Endothelial cell (in vitro differentiated cells): ENCODE data around the gene TGFB3. TPM values are rescaled to one million over a fixed set of nuclear protein-coding genes. Genes with fewer than 3 reads are reported as not detected.
"Not testable (repeated sequence)": the region's sequence is repeated elsewhere in the genome, so short reads cannot be mapped to it uniquely, and the experiment has no call there.

Experiments used
- DNase-seq: peaks from one replicate; pipeline ENCODE4 v3.0.0; 2021; ENCODE audit warnings: low spot score
- H3K27ac Mint-ChIP-seq: one replicate; pipeline ENCODE4 v1.8.0; 2021; ENCODE audit warnings: mixed read lengths, inconsistent platforms; ENCODE audit not compliant: unreplicated experiment
- H3K27me3 Mint-ChIP-seq: one replicate; pipeline ENCODE4 v1.8.0; 2021; ENCODE audit warnings: mild to moderate bottlenecking, moderate library complexity, mixed read lengths, inconsistent platforms; ENCODE audit not compliant: unreplicated experiment
- H3K36me3 Mint-ChIP-seq: one replicate; pipeline ENCODE4 v1.8.0; 2021; ENCODE audit warnings: mild to moderate bottlenecking, low read depth, mixed read lengths, inconsistent platforms; ENCODE audit not compliant: unreplicated experiment
- H3K4me1 Mint-ChIP-seq: one replicate; pipeline ENCODE4 v1.8.0; 2021; ENCODE audit warnings: mild to moderate bottlenecking, mixed read lengths, inconsistent platforms; ENCODE audit not compliant: unreplicated experiment
- H3K4me3 Mint-ChIP-seq: one replicate; pipeline ENCODE4 v1.8.0; 2021; ENCODE audit warnings: mild to moderate bottlenecking, mixed read lengths, inconsistent platforms; ENCODE audit not compliant: unreplicated experiment
- H3K9me3 Mint-ChIP-seq: one replicate; pipeline ENCODE4 v1.8.0; 2021; ENCODE audit warnings: mixed read lengths, inconsistent platforms; ENCODE audit not compliant: unreplicated experiment
- total RNA-seq: library from RNA; stranded (reverse); fragmentation: NEBNext Ultra II Directional; extraction: Animal tissue kit (Norgen Biotek cat#: 25700); gene quantifications from one replicate; pipeline ENCODE4 v1.2.1, GENCODE V29; 2021; ENCODE audit not compliant: unreplicated experiment
- TF ChIP-seq, protein P1 (sequence below): fragments of 200-600 bp; sonication (generic); IDR thresholded peaks from one replicate; pipeline ENCODE4 v1.5.0; 2021; ENCODE audit warnings: antibody characterized with exemption; ENCODE audit not compliant: unreplicated experiment

The TGFB3 gene
- total RNA-seq, 1 donor from 2014 or later = 1.5 TPM

- Mint-ChIP-seq H3K4me1 (no peaks in the 10 kb centered on the region), H3K9me3 (no peaks in the 10 kb centered on the region), H3K27ac (no peak overlapping the region), H3K27me3 (no peaks in the 10 kb centered on the region), H3K36me3 (peaks cover 12% of the 10 kb centered on the region), H3K4me3 (no peak overlapping the region)
- no peak for DNase-seq
- TF ChIP-seq, protein P1, sequence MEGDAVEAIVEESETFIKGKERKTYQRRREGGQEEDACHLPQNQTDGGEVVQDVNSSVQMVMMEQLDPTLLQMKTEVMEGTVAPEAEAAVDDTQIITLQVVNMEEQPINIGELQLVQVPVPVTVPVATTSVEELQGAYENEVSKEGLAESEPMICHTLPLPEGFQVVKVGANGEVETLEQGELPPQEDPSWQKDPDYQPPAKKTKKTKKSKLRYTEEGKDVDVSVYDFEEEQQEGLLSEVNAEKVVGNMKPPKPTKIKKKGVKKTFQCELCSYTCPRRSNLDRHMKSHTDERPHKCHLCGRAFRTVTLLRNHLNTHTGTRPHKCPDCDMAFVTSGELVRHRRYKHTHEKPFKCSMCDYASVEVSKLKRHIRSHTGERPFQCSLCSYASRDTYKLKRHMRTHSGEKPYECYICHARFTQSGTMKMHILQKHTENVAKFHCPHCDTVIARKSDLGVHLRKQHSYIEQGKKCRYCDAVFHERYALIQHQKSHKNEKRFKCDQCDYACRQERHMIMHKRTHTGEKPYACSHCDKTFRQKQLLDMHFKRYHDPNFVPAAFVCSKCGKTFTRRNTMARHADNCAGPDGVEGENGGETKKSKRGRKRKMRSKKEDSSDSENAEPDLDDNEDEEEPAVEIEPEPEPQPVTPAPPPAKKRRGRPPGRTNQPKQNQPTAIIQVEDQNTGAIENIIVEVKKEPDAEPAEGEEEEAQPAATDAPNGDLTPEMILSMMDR = no peak
These were observed 33.9 kb upstream of the TGFB3 start for GRCh38 chr14:76015668-76016067.

- Mint-ChIP-seq H3K36me3 (peaks cover 7% of the 10 kb centered on the region), H3K27ac (no peak overlapping the region), H3K4me1 (no peaks in the 10 kb centered on the region), H3K27me3 (no peaks in the 10 kb centered on the region), H3K9me3 (no peaks in the 10 kb centered on the region), H3K4me3 (no peak overlapping the region)
- no peak for DNase-seq
- TF ChIP-seq, protein P1 = no peak
These were observed 33.4 kb upstream of the TGFB3 start for GRCh38 chr14:76015191-76015590.

DNA sequence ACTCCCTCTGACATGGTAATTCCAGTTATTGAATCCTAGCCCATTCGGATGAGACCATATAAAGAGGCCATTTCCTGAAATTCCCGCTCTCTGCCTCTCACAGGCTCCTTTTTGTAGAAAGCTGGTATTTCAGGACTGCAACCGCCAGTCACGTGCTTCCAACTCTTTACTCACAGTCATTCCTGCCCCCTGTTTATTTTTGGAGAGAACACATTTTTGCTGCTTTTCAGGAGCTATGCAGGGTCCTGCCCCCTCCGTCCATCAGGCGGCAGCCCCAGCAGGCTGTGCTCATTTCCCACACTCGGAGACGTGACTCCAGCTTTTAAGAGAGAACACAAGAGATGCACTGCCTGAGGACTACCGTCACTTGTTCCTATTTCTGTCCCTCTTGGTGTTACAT, 30.6 kb upstream of the TGFB3 start:
- Mint-ChIP-seq H3K4me3 (no peak overlapping the region), H3K27ac (no peak overlapping the region), H3K36me3 (peaks cover 6% of the 10 kb centered on the region), H3K4me1 (no peaks in the 10 kb centered on the region), H3K9me3 (no peaks in the 10 kb centered on the region), H3K27me3 (no peaks in the 10 kb centered on the region)
- TF ChIP-seq, protein P1 = no peak
- no peak for DNase-seq

- no peaks in the 10 kb centered on the region for H3K4me1 Mint-ChIP-seq
- H3K36me3 Mint-ChIP-seq = peaks cover 6% of the 10 kb centered on the region
- TF ChIP-seq, protein P1 = no peak
- H3K4me3 Mint-ChIP-seq = no peak overlapping the region
- H3K27ac Mint-ChIP-seq = no peak overlapping the region
- DNase-seq = no peak
- H3K9me3 Mint-ChIP-seq = no peaks in the 10 kb centered on the region
- peaks cover 1% of the 10 kb centered on the region for H3K27me3 Mint-ChIP-seq
These were observed 30.1 kb upstream of the TGFB3 start for GRCh38 chr14:76011930-76012329.

- DNase-seq, H3K9me3 Mint-ChIP-seq, H3K4me3 Mint-ChIP-seq, H3K27me3 Mint-ChIP-seq, H3K27ac Mint-ChIP-seq, H3K4me1 Mint-ChIP-seq: not testable (repeated sequence)
- peaks cover 24% of the 10 kb centered on the region for H3K36me3 Mint-ChIP-seq
These were observed 27.8 kb upstream of the TGFB3 start for GRCh38 chr14:76009627-76010026.

GRCh38 chr14:76007852-76008251, 26.1 kb upstream of the TGFB3 start:
- H3K27ac Mint-ChIP-seq = no peak overlapping the region
- peaks cover 1% of the 10 kb centered on the region for H3K27me3 Mint-ChIP-seq
- no peak overlapping the region for H3K4me3 Mint-ChIP-seq
- no peaks in the 10 kb centered on the region for H3K4me1 Mint-ChIP-seq
- no peaks in the 10 kb centered on the region for H3K9me3 Mint-ChIP-seq
- DNase-seq = no peak
- peaks cover 27% of the 10 kb centered on the region for H3K36me3 Mint-ChIP-seq
- TF ChIP-seq, protein P1 = no peak
